ENCODE results near the gene C11orf24. TPM values are rescaled to one million over a fixed set of nuclear protein-coding genes. Genes with fewer than 3 reads are reported as not detected.

The C11orf24 gene
- total and polyA plus RNA-seq, 2 experiments from 2014 or later: 19.2 to 35.3 TPM

- Histone ChIP-seq H3K4me1 (ENCODE audit: low read depth) (peaks cover 6% of the 10 kb centered on the region), H3K27me3 (no peaks in the 10 kb centered on the region), H3K36me3 (no peaks in the 10 kb centered on the region), H3K4me3 (no peak overlapping the region), H3K27ac (no peak overlapping the region), H3K9me3 (ENCODE audit: low read depth) (no peaks in the 10 kb centered on the region)
- DNase-seq (ENCODE audit: low read depth in 1 of 2, low spot score in 1 of 2): no peak
- TF ChIP-seq CTCF (IDR thresholded peaks at IDR 0.05; ENCODE audit: low read depth, low read length): no peak
Observed at GRCh38 chr11:68273026-68273738, 1.4 kb upstream of the C11orf24 start.

- peak; percentile 80 to 84 for DNase-seq (ENCODE audit: low read depth in 1 of 2, low spot score in 1 of 2)
- H3K27ac ChIP-seq: peak overlapping the region; percentile 92
Observed at GRCh38 chr11:68271023-68271780, 571 bp downstream of the C11orf24 start.

GRCh38 chr11:68270196-68271022 is 1.4 kb downstream of the C11orf24 start:
- Histone ChIP-seq H3K27me3 (no peaks in the 10 kb centered on the region), H3K9me3 (ENCODE audit: low read depth) (no peaks in the 10 kb centered on the region), H3K4me3 (peak overlapping the region; percentile 89), H3K4me1 (ENCODE audit: low read depth) (peaks cover 6% of the 10 kb centered on the region), H3K27ac (peak overlapping the region; percentile 92), H3K36me3 (peaks cover 6% of the 10 kb centered on the region)
- DNase-seq (ENCODE audit: low read depth in 1 of 2, low spot score in 1 of 2): no peak
- no peak for TF ChIP-seq CTCF (IDR thresholded peaks at IDR 0.05; ENCODE audit: low read depth, low read length)

More at GRCh38 chr11:68271023-68271780, 571 bp downstream of the C11orf24 start:
- Histone ChIP-seq H3K27me3 (no peaks in the 10 kb centered on the region), H3K4me3 (peak overlapping the region; percentile 89), H3K4me1 (ENCODE audit: low read depth) (peaks cover 6% of the 10 kb centered on the region), H3K9me3 (ENCODE audit: low read depth) (no peaks in the 10 kb centered on the region), H3K36me3 (peaks cover 2% of the 10 kb centered on the region)
- TF ChIP-seq CTCF (IDR thresholded peaks at IDR 0.05; ENCODE audit: low read depth, low read length): peak; percentile 61

- no peaks in the 10 kb centered on the region for H3K9me3 ChIP-seq (ENCODE audit: low read depth)
- H3K4me3 ChIP-seq: no peak overlapping the region
- no peaks in the 10 kb centered on the region for H3K27me3 ChIP-seq
- peak in 1 of 2 donors; percentile 79 for DNase-seq (ENCODE audit: low read depth in 1 of 2, low spot score in 1 of 2)
- H3K4me1 ChIP-seq (ENCODE audit: low read depth): peaks cover 6% of the 10 kb centered on the region
- H3K36me3 ChIP-seq: peaks cover 6% of the 10 kb centered on the region
- H3K27ac ChIP-seq: no peak overlapping the region
- TF ChIP-seq CTCF (IDR thresholded peaks at IDR 0.05; ENCODE audit: low read depth, low read length): no peak
Observed at GRCh38 chr11:68269414-68270081, 2.2 kb downstream of the C11orf24 start.

- DNase-seq (ENCODE audit: low read depth in 1 of 2, low spot score in 1 of 2): no peak
- no peak overlapping the region for H3K27ac ChIP-seq
- TF ChIP-seq CTCF (IDR thresholded peaks at IDR 0.05; ENCODE audit: low read depth, low read length): no peak
- no peaks in the 10 kb centered on the region for H3K27me3 ChIP-seq
- H3K4me1 ChIP-seq (ENCODE audit: low read depth): peaks cover 6% of the 10 kb centered on the region
- H3K36me3 ChIP-seq: peaks cover 9% of the 10 kb centered on the region
- no peaks in the 10 kb centered on the region for H3K9me3 ChIP-seq (ENCODE audit: low read depth)
- no peak overlapping the region for H3K4me3 ChIP-seq
Observed at GRCh38 chr11:68267881-68268240, 3.9 kb downstream of the C11orf24 start.
